HCT116 (cell line): ENCODE measurements around the gene GPS1. TPM values are rescaled to one million over a fixed set of nuclear protein-coding genes. Genes with fewer than 3 reads are reported as not detected.

Experiments used
- ATAC-seq: fragments of 200-7000 bp; cut with Tn5 transposase; 2 replicates; pipeline ENCODE4 v1.9.1; 2020; ENCODE audit warnings: mild to moderate bottlenecking, moderate library complexity
- BruUV-seq: library from RNA; stranded (reverse); fragments of 400-500 nt; replicated peaks from 2 replicates; lab custom pipeline; 2021; lab: Mats Ljungman, UMichigan
- CTCF ChIA-PET: fragments of 300-600 bp; sonication (Branson Sonifier 250); formaldehyde crosslinking; loops from one replicate; lab custom pipeline; 2021; ENCODE audit warnings: antibody characterized with exemption; lab: Charles Lee
- POLR2A ChIA-PET: fragments of 300-600, 350-600 bp; sonication (Branson Sonifier 250); formaldehyde crosslinking; loops from one replicate; lab custom pipeline; 2021; ENCODE audit warnings: antibody characterized with exemption; lab: Charles Lee
- RAD21 ChIA-PET, 2 experiments: fragments of 300-600 bp; sonication (Branson Sonifier 250); formaldehyde crosslinking; loops; one replicate each; lab custom pipeline; 2023; ENCODE audit warnings: low total read pairs in 2 of 2; ENCODE audit not compliant: uncharacterized antibody in 2 of 2, unreplicated experiment in 2 of 2, low non-redundant PET in 1 of 2; lab: Charles Lee
- DNase-seq: peaks from one replicate; pipeline ENCODE4 v3.0.0-alpha.2; 2010; ENCODE audit warnings: low read depth, low spot score
- H2AFZ ChIP-seq: fragments of 200-600 bp; shearing (Covaris generic), sonication (generic); 2 replicates; pipeline ENCODE4 v1.6.1; 2017; ENCODE audit warnings: low read depth, mixed run types, mixed read lengths, antibody characterized with exemption, low read length; ENCODE audit not compliant: poor library complexity, severe bottlenecking
- H3K27ac ChIP-seq: 2 replicates; pipeline ENCODE4 v1.5.1; 2012; ENCODE audit warnings: low read depth, low read length
- H3K27me3 ChIP-seq: fragments of 200-600 bp; sonication (generic); 2 replicates; pipeline ENCODE4 v1.6.1; 2016; ENCODE audit warnings: mixed run types, low read length, mixed read lengths; ENCODE audit not compliant: insufficient read depth
- H3K36me3 ChIP-seq, 2 experiments: fragments of 200-500 bp in 1 of 2; fragments of 200-600 bp in 1 of 2; sonication (Bioruptor generic) in 1 of 2; sonication (generic) in 1 of 2; 2 replicates each; pipeline versions ENCODE4 v1.5.1 to v1.6.1; 2014 to 2016; ENCODE audit warnings: low read length in 2 of 2, inconsistent platforms in 1 of 2, mixed read lengths in 1 of 2, mixed run types in 1 of 2; ENCODE audit not compliant: insufficient read depth in 2 of 2, control insufficient read depth in 1 of 2
- H3K4me1 ChIP-seq, 2 experiments: fragments of 200-600 bp in 1 of 2; sonication (generic) in 1 of 2; 2 replicates each; pipeline versions ENCODE4 v1.5.1 to v1.6.1; 2012 to 2017; ENCODE audit warnings: low read length in 2 of 2, inconsistent platforms in 1 of 2, mild to moderate bottlenecking in 1 of 2, mixed read lengths in 1 of 2, mixed run types in 1 of 2, moderate library complexity in 1 of 2; ENCODE audit not compliant: insufficient read depth in 2 of 2, control insufficient read depth in 1 of 2
- H3K4me2 ChIP-seq: fragments of 200-600 bp; sonication (generic); 2 replicates; pipeline ENCODE4 v1.6.1; 2017; ENCODE audit warnings: mixed run types, low read length, mixed read lengths
- H3K4me3 ChIP-seq, 2 experiments: fragments of 200-600 bp in 1 of 2; sonication (generic) in 1 of 2; replicated peaks in 1 of 2; 2 replicates each; pipeline ENCODE4 v1.5.1; 2011 to 2016; ENCODE audit warnings: low read length in 2 of 2, control low read depth in 1 of 2, low read depth in 1 of 2, mild to moderate bottlenecking in 1 of 2, mixed read lengths in 1 of 2, mixed run types in 1 of 2
- H3K79me2 ChIP-seq: fragments of 200-600 bp; sonication (generic); 2 replicates; pipeline ENCODE4 v1.6.1; 2017; ENCODE audit warnings: mild to moderate bottlenecking, mixed run types, low read length, moderate library complexity, mixed read lengths; ENCODE audit not compliant: insufficient read depth
- H3K9ac ChIP-seq: fragments of 200-600 bp; sonication (generic); 2 replicates; pipeline ENCODE4 v1.6.1; 2016; ENCODE audit warnings: low read length, mixed read lengths
- H3K9me2 ChIP-seq: fragments of 200-600 bp; sonication (generic), shearing (Covaris generic); 2 replicates; pipeline ENCODE4 v1.6.1; 2017; ENCODE audit warnings: mixed run types, mild to moderate bottlenecking, moderate library complexity; ENCODE audit not compliant: insufficient read depth
- H3K9me3 ChIP-seq, 2 experiments: fragments of 200-500 bp in 1 of 2; fragments of 200-600 bp in 1 of 2; sonication (Bioruptor generic) in 1 of 2; sonication (generic) in 1 of 2; 2 replicates each; pipeline ENCODE4 v1.6.1; 2014 to 2017; ENCODE audit warnings: low read length in 2 of 2, mixed read lengths in 2 of 2, inconsistent platforms in 1 of 2, low read depth in 1 of 2, mild to moderate bottlenecking in 1 of 2, mixed run types in 1 of 2, moderate library complexity in 1 of 2; ENCODE audit not compliant: control insufficient read depth in 1 of 2, insufficient read depth in 1 of 2
- H4K20me1 ChIP-seq: fragments of 200-600 bp; sonication (generic), shearing (Covaris generic); 2 replicates; pipeline ENCODE4 v1.6.1; 2017; ENCODE audit warnings: mixed run types, mild to moderate bottlenecking, moderate library complexity; ENCODE audit not compliant: insufficient read depth
- ATF3 ChIP-seq: IDR thresholded peaks from 2 replicates; pipeline ENCODE4 v1.6.1; 2012
- CBX3 ChIP-seq: IDR thresholded peaks from 2 replicates; pipeline ENCODE4 v1.6.1; 2012; ENCODE audit warnings: low read depth
- ELF1 ChIP-seq: IDR thresholded peaks from 2 replicates; pipeline ENCODE4 v1.6.1; 2012; ENCODE audit warnings: low read depth, borderline replicate concordance
- EZH2phosphoT487 ChIP-seq: fragments of 200-600 bp; IDR thresholded peaks from 2 replicates; pipeline ENCODE4 v1.6.1; 2018; ENCODE audit warnings: antibody characterized with exemption, borderline replicate concordance
- MAX ChIP-seq: IDR thresholded peaks from 2 replicates; pipeline ENCODE4 v1.6.1; 2012
- POLR2A ChIP-seq: IDR thresholded peaks from 2 replicates; pipeline ENCODE4 v1.7.0; 2011; ENCODE audit warnings: borderline replicate concordance; ENCODE audit not compliant: insufficient read depth, insufficient read length; ENCODE audit errors: extremely low read depth
- POLR2AphosphoS5 ChIP-seq: IDR thresholded peaks from 2 replicates; pipeline ENCODE4 v1.6.1; 2011; ENCODE audit warnings: mild to moderate bottlenecking, low read depth, low read length, moderate library complexity
- SIN3A ChIP-seq: IDR thresholded peaks from 2 replicates; pipeline ENCODE4 v1.6.1; 2012; ENCODE audit warnings: low read depth
- SP1 ChIP-seq: IDR thresholded peaks from 2 replicates; pipeline ENCODE4 v1.6.1; 2012; ENCODE audit warnings: low read depth
- YY1 ChIP-seq: IDR thresholded peaks from 2 replicates; pipeline ENCODE4 v1.6.1; 2011; ENCODE audit warnings: low read length, low read depth, moderate library complexity, mild to moderate bottlenecking; ENCODE audit not compliant: insufficient replicate concordance; ENCODE audit errors: extremely low read depth
- ZBTB33 ChIP-seq: IDR thresholded peaks from 2 replicates; pipeline ENCODE4 v1.6.1; 2011; ENCODE audit warnings: mild to moderate bottlenecking, low read length, moderate library complexity; ENCODE audit not compliant: insufficient replicate concordance; ENCODE audit errors: extremely low read depth
- intact Hi-C: fragments of 100-400 bp; cut with micrococcal nuclease; formaldehyde crosslinking; loops from 2 replicates; pipeline ENCODE4 v1.10.0; 2022
- total RNA-seq: library from RNA; stranded (reverse); gene quantifications from one replicate; pipeline ENCODE4 v1.2.1, GENCODE V29; 2021; ENCODE audit not compliant: unreplicated experiment

The GPS1 gene
- total RNA-seq, 1 experiment from 2014 or later = 205 TPM

- Histone ChIP-seq H2AFZ (no peak overlapping the region), H3K4me3 (no peak overlapping the region), H3K4me2 (no peak overlapping the region), H4K20me1 (no peaks in the 10 kb centered on the region), H3K4me1 (no peaks in the 10 kb centered on the region), H3K27ac (no peak overlapping the region), H3K9me3 (no peaks in the 10 kb centered on the region), H3K79me2 (peaks cover 41% of the 10 kb centered on the region; the same call in 1 of the 2 replicates), H3K9ac (no peak overlapping the region), H3K27me3 (no peaks in the 10 kb centered on the region), H3K36me3 (peaks cover 73 to 99% of the 10 kb centered on the region in 2 experiments), H3K9me2 (no peaks in the 10 kb centered on the region)
- RAD21 ChIA-PET = no interaction called here
- intact Hi-C loops = no loop called here
- CTCF ChIA-PET = no interaction called here
- no peak for TF ChIP-seq ZBTB33
- TF ChIP-seq ATF3 = no peak
- TF ChIP-seq MAX = no peak
- TF ChIP-seq POLR2AphosphoS5 = no peak
- TF ChIP-seq SP1 = no peak
- no peak for TF ChIP-seq EZH2phosphoT487
- no peak for TF ChIP-seq YY1
- no peak for TF ChIP-seq SIN3A
- no peak for TF ChIP-seq CBX3
- TF ChIP-seq POLR2A = no peak
- no peak for TF ChIP-seq ELF1
- POLR2A ChIA-PET = no interaction called here
- DNase-seq (no peak), ATAC-seq (no peak)
- BruUV-seq = no TSS peak
These were observed 32.8 kb downstream of the GPS1 start for GRCh38 chr17:82084373-82085030.
